Breast epithelium (tissue), 3 donors: ENCODE data around the gene ARPIN.

ENCODE experiments used
- CTCF ChIP-seq, 3 donors: fragments of 450-650 bp; IDR thresholded peaks; one replicate each; pipeline ENCODE4 v1.5.1; 2016 to 2017; ENCODE audit warnings: antibody characterized with exemption in 3 of 3, mild to moderate bottlenecking in 3 of 3, moderate library complexity in 3 of 3
- POLR2A ChIP-seq: fragments of 450-650 bp; IDR thresholded peaks from one replicate; pipeline ENCODE4 v1.6.1; 2016; ENCODE audit warnings: antibody characterized with exemption, mild to moderate bottlenecking, moderate library complexity
- POLR2AphosphoS5 ChIP-seq, 3 donors: sonication (generic); formaldehyde crosslinking; IDR thresholded peaks; one replicate each; pipeline ENCODE4 v1.6.1; 2017; ENCODE audit warnings: antibody characterized with exemption in 3 of 3

GRCh38 chr15:89885611-89886010 lies 27.1 kb downstream of the ARPIN start:
- TF ChIP-seq CTCF (IDR thresholded peaks at IDR 0.05) (no peak), POLR2AphosphoS5 (IDR thresholded peaks at IDR 0.05) (no peak), POLR2A (no peak)
